ENCODE results near the gene CTBP1.

The CTBP1 gene

DNA sequence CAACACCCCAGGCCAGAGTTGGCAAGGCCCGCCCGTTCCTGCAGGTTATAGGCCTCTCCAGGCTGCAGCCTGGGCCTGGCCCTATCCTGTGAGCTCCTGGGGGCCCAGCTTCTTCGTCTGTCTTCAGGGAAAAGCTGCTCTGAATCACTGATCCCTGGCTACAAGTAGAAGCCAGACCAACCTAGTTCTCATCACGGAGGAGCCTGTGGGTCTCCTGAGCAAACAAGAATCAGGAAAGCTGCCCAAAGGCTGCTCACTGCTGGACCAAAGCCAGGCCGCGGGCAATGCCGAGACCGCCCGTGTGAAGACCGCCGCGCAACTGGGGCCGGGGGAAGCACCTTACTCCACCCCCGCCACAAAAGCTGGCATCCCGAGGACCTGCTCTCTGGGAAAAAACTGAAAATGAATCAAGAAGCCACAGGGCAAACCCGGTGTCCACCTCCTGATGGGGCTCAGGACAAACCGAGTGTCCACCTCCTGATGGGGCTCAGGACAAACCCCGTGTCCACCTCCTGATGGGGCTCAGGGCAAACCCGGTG lies 12.8 kb downstream of the CTBP1 start:
- Histone ChIP-seq H3K9me3 (ENCODE audit: insufficient read depth, low read length) (no peaks in the 10 kb centered on the region), H3K4me2 (ENCODE audit: low read length) (no peak overlapping the region), H3K4me3 (ENCODE audit: low read length) (no peak overlapping the region), H3K36me3 (replicated peaks; ENCODE audit: low read depth, low read length) (peaks cover 33% of the 10 kb centered on the region), H3K27me3 (ENCODE audit: low read depth, low read length) (no peaks in the 10 kb centered on the region), H2AFZ (ENCODE audit: low read depth, low read length) (no peak overlapping the region), H4K20me1 (ENCODE audit: insufficient read depth, low read length) (peaks cover 26% of the 10 kb centered on the region), H3K9ac (ENCODE audit: low read length) (no peak overlapping the region), H3K4me1 (ENCODE audit: low read length) (no peaks in the 10 kb centered on the region), H3K27ac (ENCODE audit: low read length) (no peak overlapping the region), H3K79me2 (ENCODE audit: low read length) (peaks cover 23% of the 10 kb centered on the region)
- TF ChIP-seq, protein P1, sequence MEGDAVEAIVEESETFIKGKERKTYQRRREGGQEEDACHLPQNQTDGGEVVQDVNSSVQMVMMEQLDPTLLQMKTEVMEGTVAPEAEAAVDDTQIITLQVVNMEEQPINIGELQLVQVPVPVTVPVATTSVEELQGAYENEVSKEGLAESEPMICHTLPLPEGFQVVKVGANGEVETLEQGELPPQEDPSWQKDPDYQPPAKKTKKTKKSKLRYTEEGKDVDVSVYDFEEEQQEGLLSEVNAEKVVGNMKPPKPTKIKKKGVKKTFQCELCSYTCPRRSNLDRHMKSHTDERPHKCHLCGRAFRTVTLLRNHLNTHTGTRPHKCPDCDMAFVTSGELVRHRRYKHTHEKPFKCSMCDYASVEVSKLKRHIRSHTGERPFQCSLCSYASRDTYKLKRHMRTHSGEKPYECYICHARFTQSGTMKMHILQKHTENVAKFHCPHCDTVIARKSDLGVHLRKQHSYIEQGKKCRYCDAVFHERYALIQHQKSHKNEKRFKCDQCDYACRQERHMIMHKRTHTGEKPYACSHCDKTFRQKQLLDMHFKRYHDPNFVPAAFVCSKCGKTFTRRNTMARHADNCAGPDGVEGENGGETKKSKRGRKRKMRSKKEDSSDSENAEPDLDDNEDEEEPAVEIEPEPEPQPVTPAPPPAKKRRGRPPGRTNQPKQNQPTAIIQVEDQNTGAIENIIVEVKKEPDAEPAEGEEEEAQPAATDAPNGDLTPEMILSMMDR (IDR thresholded peaks at IDR 0.05; ENCODE audit: low read depth, low read length): no peak
- TF ChIP-seq EZH2phosphoT487 (IDR thresholded peaks at IDR 0.05; ENCODE audit: low read depth): no peak

DNA sequence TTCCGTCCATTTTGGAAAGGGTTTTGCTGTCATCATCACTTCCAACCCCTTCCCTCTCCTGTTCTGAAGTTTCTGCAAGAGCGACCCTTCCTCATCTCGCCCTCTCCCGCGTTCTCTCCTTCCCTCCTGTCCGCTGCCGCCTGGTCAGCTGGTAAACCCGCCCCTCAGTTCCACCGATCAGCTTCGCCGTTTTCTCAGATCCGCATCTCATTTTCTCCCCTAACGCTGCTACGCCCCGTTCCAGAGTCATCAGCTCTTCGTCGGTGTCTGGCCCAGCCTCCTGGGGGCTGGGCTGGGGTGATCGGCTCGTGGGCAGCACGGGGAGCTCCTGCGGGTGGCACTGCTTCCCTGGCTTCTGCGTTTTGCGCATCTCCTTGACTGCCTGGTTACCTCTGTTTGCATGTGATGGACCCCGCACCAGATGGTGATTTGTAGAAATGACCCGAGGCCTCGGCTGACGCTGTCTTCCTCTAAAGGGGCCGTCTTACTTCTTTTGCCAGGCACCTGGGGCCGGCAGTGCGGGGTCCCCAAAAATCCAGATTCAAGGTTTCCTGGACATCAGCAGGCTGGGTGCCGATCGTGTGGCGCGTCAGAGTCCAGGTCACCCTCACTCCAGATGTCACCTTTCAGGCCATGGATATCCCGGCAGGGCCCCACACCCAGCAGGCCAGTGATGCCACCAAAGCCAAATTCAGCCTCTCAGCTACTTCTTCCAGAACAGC lies 13.4 kb downstream of the CTBP1 start:
- Histone ChIP-seq H3K27ac (ENCODE audit: low read length) (no peak overlapping the region), H3K9ac (ENCODE audit: low read length) (no peak overlapping the region), H3K79me2 (ENCODE audit: low read length) (peaks cover 16% of the 10 kb centered on the region), H4K20me1 (ENCODE audit: insufficient read depth, low read length) (peaks cover 21% of the 10 kb centered on the region; the same call in 1 of the 2 replicates), H3K4me3 (ENCODE audit: low read length) (no peak overlapping the region), H3K4me2 (ENCODE audit: low read length) (no peak overlapping the region), H3K4me1 (ENCODE audit: low read length) (no peaks in the 10 kb centered on the region), H3K27me3 (ENCODE audit: low read depth, low read length) (no peaks in the 10 kb centered on the region), H3K9me3 (ENCODE audit: insufficient read depth, low read length) (no peaks in the 10 kb centered on the region), H3K36me3 (replicated peaks; ENCODE audit: low read depth, low read length) (peaks cover 33% of the 10 kb centered on the region), H2AFZ (ENCODE audit: low read depth, low read length) (no peak overlapping the region)
- TF ChIP-seq EZH2phosphoT487 (IDR thresholded peaks at IDR 0.05; ENCODE audit: low read depth): no peak

DNA sequence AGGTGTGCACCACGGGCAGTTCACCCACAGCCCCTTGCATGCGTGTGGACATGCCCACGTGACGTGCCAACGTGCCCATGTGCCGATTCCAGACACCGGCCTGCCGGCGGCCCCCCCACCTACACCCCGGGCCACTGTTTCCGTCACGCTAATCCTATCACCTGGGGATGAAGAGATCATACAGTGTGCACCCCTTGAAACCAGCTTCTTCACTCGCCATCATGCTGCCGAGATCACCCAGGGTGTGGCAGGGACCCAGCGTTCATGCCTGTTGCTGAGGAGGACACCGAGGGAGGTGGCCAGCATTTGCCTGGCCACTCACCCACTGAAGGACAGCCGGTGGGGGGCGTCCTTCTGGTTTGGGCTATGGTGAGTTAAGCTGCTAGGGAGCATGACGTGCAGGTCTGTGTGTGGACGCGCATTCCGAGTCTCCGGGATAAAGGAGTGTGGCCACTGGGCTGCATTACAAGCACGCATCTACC lies 14.1 kb downstream of the CTBP1 start:
- H3K27me3 ChIP-seq (ENCODE audit: low read depth, low read length): no peaks in the 10 kb centered on the region
- peaks cover 31% of the 10 kb centered on the region for H3K36me3 ChIP-seq (replicated peaks; ENCODE audit: low read depth, low read length)
- H3K79me2 ChIP-seq (ENCODE audit: low read length): peaks cover 13% of the 10 kb centered on the region; the same call in 1 of the 2 replicates
- H3K4me1 ChIP-seq (ENCODE audit: low read length): no peaks in the 10 kb centered on the region
- no peak overlapping the region for H3K9ac ChIP-seq (ENCODE audit: low read length)
- TF ChIP-seq, protein P1 (IDR thresholded peaks at IDR 0.05; ENCODE audit: low read depth, low read length): no peak
- TF ChIP-seq EZH2phosphoT487 (IDR thresholded peaks at IDR 0.05; ENCODE audit: low read depth): no peak
- H4K20me1 ChIP-seq (ENCODE audit: insufficient read depth, low read length): peaks cover 19% of the 10 kb centered on the region; the same call in 1 of the 2 replicates
- no peak overlapping the region for H3K27ac ChIP-seq (ENCODE audit: low read length)
- H3K4me2 ChIP-seq (ENCODE audit: low read length): no peak overlapping the region
- H3K4me3 ChIP-seq (ENCODE audit: low read length): no peak overlapping the region
- no peak overlapping the region for H2AFZ ChIP-seq (ENCODE audit: low read depth, low read length)
- H3K9me3 ChIP-seq (ENCODE audit: insufficient read depth, low read length): no peaks in the 10 kb centered on the region

DNA sequence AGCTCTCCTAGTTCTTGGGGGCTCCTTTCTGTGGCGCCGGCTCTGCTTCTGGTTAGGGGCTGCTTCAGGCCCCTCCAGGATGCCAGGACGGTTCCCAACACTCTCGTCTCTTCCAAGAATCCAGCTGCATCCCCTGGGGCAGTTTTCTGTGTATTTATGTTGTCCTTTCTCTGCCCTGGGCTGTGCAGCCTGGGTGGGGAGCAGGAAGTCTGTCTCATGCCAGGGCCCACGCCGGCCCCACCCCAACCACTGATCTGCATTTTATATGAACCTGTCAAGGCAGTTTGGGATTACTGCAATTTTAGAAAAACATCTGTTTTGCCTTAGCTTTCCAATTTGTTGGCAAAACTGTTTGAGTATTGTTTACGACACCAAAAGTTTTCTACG lies 14.6 kb downstream of the CTBP1 start:
- Histone ChIP-seq H3K9me3 (ENCODE audit: insufficient read depth, low read length) (no peaks in the 10 kb centered on the region), H3K4me2 (ENCODE audit: low read length) (no peak overlapping the region), H3K4me1 (ENCODE audit: low read length) (no peaks in the 10 kb centered on the region), H3K27ac (ENCODE audit: low read length) (no peak overlapping the region), H3K36me3 (replicated peaks; ENCODE audit: low read depth, low read length) (peaks cover 30% of the 10 kb centered on the region), H3K79me2 (ENCODE audit: low read length) (peaks cover 7% of the 10 kb centered on the region; the same call in 1 of the 2 replicates), H3K27me3 (ENCODE audit: low read depth, low read length) (no peaks in the 10 kb centered on the region), H4K20me1 (ENCODE audit: insufficient read depth, low read length) (peaks cover 14% of the 10 kb centered on the region; the same call in 1 of the 2 replicates), H2AFZ (ENCODE audit: low read depth, low read length) (no peak overlapping the region), H3K9ac (ENCODE audit: low read length) (no peak overlapping the region), H3K4me3 (ENCODE audit: low read length) (no peak overlapping the region)
- no peak for TF ChIP-seq EZH2phosphoT487 (IDR thresholded peaks at IDR 0.05; ENCODE audit: low read depth)
- TF ChIP-seq, protein P1 (IDR thresholded peaks at IDR 0.05; ENCODE audit: low read depth, low read length): no peak
